ENCODE data around the gene ZNF507.

Gene ZNF507

DNA sequence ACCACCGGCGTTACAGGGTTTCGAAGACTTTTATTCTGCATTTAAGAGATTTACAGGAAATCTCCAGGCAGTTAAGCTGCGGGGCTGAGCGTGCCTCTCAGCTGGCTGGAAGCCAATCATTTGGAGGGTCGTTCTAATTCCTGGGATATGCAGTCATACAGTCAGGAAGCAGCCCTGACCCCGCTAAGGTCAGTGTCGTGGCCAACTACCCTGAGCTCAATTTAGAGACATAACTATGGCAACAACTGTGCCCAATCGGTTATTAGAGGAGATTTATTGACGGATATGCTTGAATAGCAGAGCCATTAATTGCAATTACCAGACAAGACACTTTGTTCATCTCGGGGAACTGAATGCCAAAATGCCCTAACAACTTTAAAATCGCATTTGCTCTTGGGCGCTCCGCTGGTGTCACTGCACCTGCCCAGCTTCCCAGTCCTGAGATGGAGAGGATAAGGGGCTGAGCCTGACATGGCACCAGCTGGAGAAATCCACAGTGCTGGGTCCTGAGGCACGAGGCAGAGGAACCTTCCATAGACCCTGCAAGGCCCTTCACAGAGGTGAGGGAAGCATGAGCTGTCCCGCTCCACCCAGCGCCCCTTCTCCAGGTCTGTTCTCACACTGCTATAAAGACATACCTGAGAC is 15.1 kb upstream of the ZNF507 start:
- DNase-seq (ENCODE audit: low read depth, low spot score): no peak
- no peak for TF ChIP-seq SUZ12 (IDR thresholded peaks at IDR 0.05; ENCODE audit: extremely low read depth, insufficient read depth, insufficient read length)
- no peak for TF ChIP-seq ZNF274 (IDR thresholded peaks at IDR 0.05; ENCODE audit: low read depth, low read length)
- no peak for TF ChIP-seq YY1 (IDR thresholded peaks at IDR 0.05; ENCODE audit: insufficient read depth, insufficient read length)

DNA sequence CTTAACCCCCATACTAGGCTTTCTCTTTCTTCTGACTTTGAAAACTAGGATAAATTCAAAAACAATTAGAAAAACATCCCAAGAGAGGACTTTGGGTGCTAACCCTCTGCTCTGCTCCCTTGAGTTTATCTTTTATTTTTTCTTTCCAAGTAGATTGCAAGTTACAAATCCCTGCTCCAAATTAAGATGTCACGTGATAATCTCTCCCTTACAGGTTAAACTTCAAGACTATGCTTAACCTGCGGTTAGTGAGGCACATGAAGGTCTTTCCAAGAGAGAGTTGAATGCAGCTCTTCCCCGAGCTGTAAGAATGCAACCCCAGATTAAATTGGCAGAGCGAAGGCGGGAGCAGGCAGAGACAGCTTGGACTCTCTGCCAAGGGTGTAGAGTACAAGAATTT is 12.2 kb upstream of the ZNF507 start:
- peaks cover 2% of the 10 kb centered on the region for H3K4me1 ChIP-seq (ENCODE audit: insufficient read depth, insufficient read length)
- no peaks in the 10 kb centered on the region for H3K9me3 ChIP-seq (ENCODE audit: insufficient read depth, low read length)
- H3K4me3 ChIP-seq (ENCODE audit: insufficient read length, low read depth): no peak overlapping the region
- DNase-seq (ENCODE audit: low read depth, low spot score): no peak
- no peaks in the 10 kb centered on the region for H3K36me3 ChIP-seq (ENCODE audit: insufficient read depth, insufficient read length, low read length)
- TF ChIP-seq YY1 (IDR thresholded peaks at IDR 0.05; ENCODE audit: insufficient read depth, insufficient read length) (no peak), SUZ12 (IDR thresholded peaks at IDR 0.05; ENCODE audit: extremely low read depth, insufficient read depth, insufficient read length) (no peak), ZNF274 (IDR thresholded peaks at IDR 0.05; ENCODE audit: low read depth, low read length) (no peak)
- H3K9ac ChIP-seq (ENCODE audit: insufficient read length, low read depth): no peak overlapping the region
- H3K27me3 ChIP-seq (ENCODE audit: insufficient read depth, insufficient read length): no peaks in the 10 kb centered on the region

More for the DNA sequence above, 15.1 kb upstream of the ZNF507 start:
- Histone ChIP-seq H3K4me1 (ENCODE audit: insufficient read depth, insufficient read length) (peaks cover 2% of the 10 kb centered on the region), H3K9ac (ENCODE audit: insufficient read length, low read depth) (no peak overlapping the region), H3K4me3 (ENCODE audit: insufficient read length, low read depth) (no peak overlapping the region), H3K36me3 (ENCODE audit: insufficient read depth, insufficient read length, low read length) (no peaks in the 10 kb centered on the region), H3K9me3 (ENCODE audit: insufficient read depth, low read length) (no peaks in the 10 kb centered on the region), H3K27me3 (ENCODE audit: insufficient read depth, insufficient read length) (no peaks in the 10 kb centered on the region)

GRCh38 chr19:32336259-32337083 is 8.9 kb upstream of the ZNF507 start:
- no peaks in the 10 kb centered on the region for H3K9me3 ChIP-seq (ENCODE audit: insufficient read depth, low read length)
- H3K4me1 ChIP-seq (ENCODE audit: insufficient read depth, insufficient read length): peaks cover 3% of the 10 kb centered on the region
- no peaks in the 10 kb centered on the region for H3K27me3 ChIP-seq (ENCODE audit: insufficient read depth, insufficient read length)
- H3K36me3 ChIP-seq (ENCODE audit: insufficient read depth, insufficient read length, low read length): no peaks in the 10 kb centered on the region
- TF ChIP-seq ZNF274 (IDR thresholded peaks at IDR 0.05; ENCODE audit: low read depth, low read length): no peak
- no peak for TF ChIP-seq YY1 (IDR thresholded peaks at IDR 0.05; ENCODE audit: insufficient read depth, insufficient read length)
- no peak for TF ChIP-seq SUZ12 (IDR thresholded peaks at IDR 0.05; ENCODE audit: extremely low read depth, insufficient read depth, insufficient read length)
- H3K9ac ChIP-seq (ENCODE audit: insufficient read length, low read depth): no peak overlapping the region
- no peak overlapping the region for H3K4me3 ChIP-seq (ENCODE audit: insufficient read length, low read depth)
- no peak for DNase-seq (ENCODE audit: low read depth, low spot score)

DNA sequence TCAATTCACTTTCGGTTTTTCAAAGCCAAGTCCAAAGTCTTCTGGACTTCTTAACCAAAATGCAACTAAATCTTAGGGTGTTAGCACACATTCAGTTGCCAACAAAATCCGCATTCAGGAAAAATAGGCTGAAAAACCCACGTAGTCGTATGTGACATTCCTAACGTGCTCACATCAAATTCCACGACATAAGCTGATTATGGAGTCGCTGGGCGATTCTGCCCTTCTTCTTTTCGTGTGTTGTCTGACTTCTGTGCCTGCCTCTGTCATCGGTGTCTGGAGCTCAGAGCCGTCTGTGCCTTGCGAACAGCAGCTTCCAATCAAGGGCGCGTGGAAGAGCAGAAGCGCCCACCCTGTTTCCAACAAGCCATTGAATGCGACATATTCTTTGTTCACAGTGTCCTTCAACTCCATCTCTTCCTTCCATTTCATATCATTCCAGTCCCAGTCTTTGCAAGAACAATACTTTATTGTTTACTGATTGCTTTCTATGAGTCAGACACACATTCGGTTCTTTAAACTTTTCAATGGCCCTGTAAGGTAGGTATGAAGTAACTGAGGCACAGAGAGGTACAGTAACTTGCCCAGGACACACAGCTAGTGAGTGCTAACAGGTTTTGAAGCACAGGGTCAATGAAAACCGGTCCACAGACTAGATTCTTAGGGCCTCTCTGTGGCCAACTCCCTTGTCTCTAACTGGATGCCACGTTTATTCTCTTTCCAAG is 8.2 kb upstream of the ZNF507 start:
- no peak for DNase-seq (ENCODE audit: low read depth, low spot score)
- H3K9ac ChIP-seq (ENCODE audit: insufficient read length, low read depth): no peak overlapping the region
- H3K9me3 ChIP-seq (ENCODE audit: insufficient read depth, low read length): no peaks in the 10 kb centered on the region
- H3K4me3 ChIP-seq (ENCODE audit: insufficient read length, low read depth): no peak overlapping the region
- TF ChIP-seq SUZ12 (IDR thresholded peaks at IDR 0.05; ENCODE audit: extremely low read depth, insufficient read depth, insufficient read length) (no peak), ZNF274 (IDR thresholded peaks at IDR 0.05; ENCODE audit: low read depth, low read length) (no peak), YY1 (IDR thresholded peaks at IDR 0.05; ENCODE audit: insufficient read depth, insufficient read length) (no peak)
- H3K36me3 ChIP-seq (ENCODE audit: insufficient read depth, insufficient read length, low read length): no peaks in the 10 kb centered on the region
- no peaks in the 10 kb centered on the region for H3K27me3 ChIP-seq (ENCODE audit: insufficient read depth, insufficient read length)
- H3K4me1 ChIP-seq (ENCODE audit: insufficient read depth, insufficient read length): peaks cover 3% of the 10 kb centered on the region

- TF ChIP-seq SUZ12 (IDR thresholded peaks at IDR 0.05; ENCODE audit: extremely low read depth, insufficient read depth, insufficient read length) (no peak), ZNF274 (IDR thresholded peaks at IDR 0.05; ENCODE audit: low read depth, low read length) (no peak), YY1 (IDR thresholded peaks at IDR 0.05; ENCODE audit: insufficient read depth, insufficient read length) (no peak)
These were observed 6.0 kb upstream of the ZNF507 start for GRCh38 chr19:32339423-32339822.

GRCh38 chr19:32339988-32340874 is 5.2 kb upstream of the ZNF507 start:
- H3K9ac ChIP-seq (ENCODE audit: insufficient read length, low read depth): no peak overlapping the region
- no peak for DNase-seq (ENCODE audit: low read depth, low spot score)
- no peak for TF ChIP-seq SUZ12 (IDR thresholded peaks at IDR 0.05; ENCODE audit: extremely low read depth, insufficient read depth, insufficient read length)
- no peak for TF ChIP-seq YY1 (IDR thresholded peaks at IDR 0.05; ENCODE audit: insufficient read depth, insufficient read length)
- TF ChIP-seq ZNF274 (IDR thresholded peaks at IDR 0.05; ENCODE audit: low read depth, low read length): no peak

More at GRCh38 chr19:32339423-32339822, 6.0 kb upstream of the ZNF507 start:
- Histone ChIP-seq H3K27me3 (ENCODE audit: insufficient read depth, insufficient read length) (no peaks in the 10 kb centered on the region), H3K4me3 (ENCODE audit: insufficient read length, low read depth) (no peak overlapping the region), H3K9me3 (ENCODE audit: insufficient read depth, low read length) (no peaks in the 10 kb centered on the region), H3K9ac (ENCODE audit: insufficient read length, low read depth) (no peak overlapping the region), H3K4me1 (ENCODE audit: insufficient read depth, insufficient read length) (peaks cover 3% of the 10 kb centered on the region), H3K36me3 (ENCODE audit: insufficient read depth, insufficient read length, low read length) (no peaks in the 10 kb centered on the region)
- no peak for DNase-seq (ENCODE audit: low read depth, low spot score)

More at GRCh38 chr19:32339988-32340874, 5.2 kb upstream of the ZNF507 start:
- no peaks in the 10 kb centered on the region for H3K27me3 ChIP-seq (ENCODE audit: insufficient read depth, insufficient read length)
- no peaks in the 10 kb centered on the region for H3K9me3 ChIP-seq (ENCODE audit: insufficient read depth, low read length)
- H3K4me1 ChIP-seq (ENCODE audit: insufficient read depth, insufficient read length): peaks cover 3% of the 10 kb centered on the region
- H3K4me3 ChIP-seq (ENCODE audit: insufficient read length, low read depth): no peak overlapping the region
- H3K36me3 ChIP-seq (ENCODE audit: insufficient read depth, insufficient read length, low read length): no peaks in the 10 kb centered on the region

Data from NT2/D1 (cell line).